NCI-H1694 treated with DMSO at 0.1 percent for 48 hours (cell line): ENCODE data around the gene C4orf54.

Experiments
- DNase-seq: peaks from one replicate; lab custom pipeline; 2025; lab: John Stamatoyannopoulos, UW

Gene C4orf54

GRCh38 chr4:99657798-99658197 lies at the start of gene C4orf54:
TSS of gene C4orf54 (minus strand) at chr4:99657828. CDS start at chr4:99654648, 3,180 bp downstream.
- no peak for DNase-seq

DNA sequence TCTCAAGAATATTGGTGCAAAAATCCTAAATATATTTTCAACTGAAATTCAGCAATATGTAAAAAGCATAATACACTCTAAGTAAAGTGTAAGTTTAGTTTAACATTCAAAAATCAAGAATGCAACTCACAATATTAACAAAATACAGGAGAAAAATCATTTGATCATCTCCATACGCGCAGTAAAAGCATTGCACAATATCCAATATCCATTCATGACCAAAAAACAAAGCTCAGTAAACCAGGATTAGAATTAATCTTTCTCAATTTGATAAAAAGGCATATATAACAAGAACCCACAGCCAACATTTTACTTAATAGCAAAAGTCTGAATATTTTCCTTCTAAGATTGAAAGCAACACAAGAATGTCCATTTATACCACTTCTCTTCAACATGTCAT lies 48.3 kb upstream of the C4orf54 start:
- no peak for DNase-seq

GRCh38 chr4:99696801-99697200 lies 39.2 kb upstream of the C4orf54 start:
- no peak for DNase-seq

GRCh38 chr4:99693140-99693539 lies 35.5 kb upstream of the C4orf54 start:
- DNase-seq: no peak

- no peak for DNase-seq
Observed at GRCh38 chr4:99690990-99691389, 33.4 kb upstream of the C4orf54 start.

- DNase-seq: no peak
Observed at GRCh38 chr4:99690472-99690871, 32.8 kb upstream of the C4orf54 start.

GRCh38 chr4:99687120-99687519 lies 29.5 kb upstream of the C4orf54 start:
- DNase-seq: no peak

- DNase-seq: no peak
Observed at GRCh38 chr4:99685234-99685633, 27.6 kb upstream of the C4orf54 start.

DNA sequence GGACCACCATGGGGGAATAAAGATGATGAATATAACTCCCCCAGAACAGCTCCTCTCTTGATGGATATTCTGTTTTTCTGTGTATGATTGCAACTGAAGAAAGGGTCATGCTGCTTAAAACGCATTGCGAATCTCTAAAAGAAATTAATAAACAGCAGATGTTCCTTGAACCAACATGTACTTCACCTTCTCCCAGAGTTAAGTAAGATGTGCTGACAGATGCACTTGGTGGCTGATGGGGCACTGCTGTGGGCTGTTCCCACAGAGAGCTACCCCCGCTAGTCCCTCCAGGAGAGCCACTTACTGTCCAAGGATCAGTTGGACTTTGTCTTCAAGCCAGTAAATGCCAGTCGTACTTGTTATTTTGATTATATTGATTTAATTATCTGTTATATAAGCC lies 26.3 kb upstream of the C4orf54 start:
- DNase-seq: no peak

DNA sequence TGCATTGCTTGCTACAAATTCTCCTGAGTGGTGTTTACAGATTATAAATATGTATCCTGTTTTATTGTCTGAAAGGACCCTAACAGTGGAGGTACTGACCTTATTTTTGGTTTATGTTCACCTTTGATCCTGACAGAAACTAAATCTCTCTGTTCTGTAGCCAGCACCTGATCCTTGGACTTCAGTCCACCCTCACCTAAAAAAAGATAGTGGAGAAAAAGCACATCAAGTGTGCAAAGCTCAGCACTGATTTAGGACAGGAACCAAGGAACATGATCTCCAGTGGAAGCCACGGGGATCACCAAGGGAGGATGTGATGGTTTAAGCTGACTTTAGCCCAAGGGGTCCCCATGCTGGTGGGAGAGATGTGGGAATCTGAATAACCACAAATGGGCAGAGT lies 22.3 kb upstream of the C4orf54 start:
- DNase-seq: no peak

DNA sequence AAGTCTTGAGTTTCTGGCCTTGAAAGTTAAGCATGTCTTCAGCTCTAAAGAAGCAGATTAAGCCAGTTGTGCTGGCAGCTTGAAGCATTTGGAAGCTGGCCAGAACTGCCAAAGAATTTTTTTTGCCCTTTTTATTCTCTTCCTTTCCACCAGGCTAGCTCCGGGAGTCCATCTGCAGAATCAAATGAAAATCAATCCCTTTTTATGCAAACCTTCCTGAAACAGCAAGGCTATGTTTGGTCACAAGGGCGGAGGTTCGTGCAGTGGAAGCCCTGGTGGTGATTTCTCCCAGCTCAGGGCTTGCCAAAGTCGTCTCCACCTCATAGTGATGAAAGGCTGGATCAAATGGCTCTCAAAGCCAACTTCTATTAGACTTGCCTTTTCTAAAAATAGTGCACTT lies 21.6 kb upstream of the C4orf54 start:
- DNase-seq: no peak

- no peak for DNase-seq
Observed at GRCh38 chr4:99677161-99677560, 19.5 kb upstream of the C4orf54 start.

- DNase-seq: no peak
Observed at GRCh38 chr4:99670409-99671073, 12.9 kb upstream of the C4orf54 start.

GRCh38 chr4:99669084-99669483 lies 11.5 kb upstream of the C4orf54 start:
- no peak for DNase-seq

GRCh38 chr4:99668472-99668871 lies 10.8 kb upstream of the C4orf54 start:
- no peak for DNase-seq

- DNase-seq: no peak
Observed at GRCh38 chr4:99665983-99666382, 8.4 kb upstream of the C4orf54 start.

- DNase-seq: no peak
Observed at GRCh38 chr4:99664716-99665115, 7.1 kb upstream of the C4orf54 start.

DNA sequence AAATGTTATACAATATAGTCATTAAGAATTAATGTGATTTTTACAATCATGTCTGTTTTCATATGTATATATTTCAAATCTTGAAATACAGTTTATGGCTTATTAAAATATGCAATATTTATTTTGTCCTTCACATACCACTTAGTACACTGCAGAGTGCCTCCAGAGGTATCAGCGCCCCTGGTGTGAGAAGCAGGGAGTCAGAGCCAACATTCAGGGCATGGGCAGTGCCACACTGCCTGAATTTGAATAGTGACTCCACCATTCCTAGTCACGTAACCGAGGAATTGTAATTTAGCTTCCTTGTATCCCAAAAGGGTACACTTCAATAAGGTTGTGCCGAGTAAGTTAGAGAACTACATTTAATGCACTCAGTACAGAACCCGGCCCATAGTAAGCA lies 4.3 kb upstream of the C4orf54 start:
- no peak for DNase-seq

- no peak for DNase-seq
Observed at GRCh38 chr4:99658666-99659065, 1.0 kb upstream of the C4orf54 start.

GRCh38 chr4:99655308-99656081 lies 2.1 kb downstream of the C4orf54 start:
- DNase-seq: no peak

GRCh38 chr4:99654361-99654761 lies 3.3 kb downstream of the C4orf54 start:
- no peak for DNase-seq

DNA sequence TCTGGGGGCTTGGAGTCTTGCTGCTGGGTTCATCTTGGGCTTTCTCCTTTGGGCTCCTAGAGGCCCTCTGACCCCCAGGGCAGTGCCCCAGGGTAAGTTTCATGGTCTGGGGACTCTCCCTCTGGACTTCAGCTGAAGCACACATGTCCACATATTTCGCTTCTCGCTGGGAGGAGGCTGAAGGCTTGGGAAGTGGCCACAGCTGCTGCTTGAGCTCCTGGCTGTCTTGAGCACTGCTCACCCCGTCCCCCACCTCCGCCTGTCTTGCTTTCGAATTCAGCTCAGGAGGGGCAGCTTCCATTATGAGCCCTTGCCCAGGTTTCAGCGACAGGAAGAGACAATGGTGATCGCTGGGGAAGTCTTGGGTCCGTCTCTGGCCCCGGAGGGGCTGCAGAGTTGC lies 3.7 kb downstream of the C4orf54 start:
- no peak for DNase-seq

DNA sequence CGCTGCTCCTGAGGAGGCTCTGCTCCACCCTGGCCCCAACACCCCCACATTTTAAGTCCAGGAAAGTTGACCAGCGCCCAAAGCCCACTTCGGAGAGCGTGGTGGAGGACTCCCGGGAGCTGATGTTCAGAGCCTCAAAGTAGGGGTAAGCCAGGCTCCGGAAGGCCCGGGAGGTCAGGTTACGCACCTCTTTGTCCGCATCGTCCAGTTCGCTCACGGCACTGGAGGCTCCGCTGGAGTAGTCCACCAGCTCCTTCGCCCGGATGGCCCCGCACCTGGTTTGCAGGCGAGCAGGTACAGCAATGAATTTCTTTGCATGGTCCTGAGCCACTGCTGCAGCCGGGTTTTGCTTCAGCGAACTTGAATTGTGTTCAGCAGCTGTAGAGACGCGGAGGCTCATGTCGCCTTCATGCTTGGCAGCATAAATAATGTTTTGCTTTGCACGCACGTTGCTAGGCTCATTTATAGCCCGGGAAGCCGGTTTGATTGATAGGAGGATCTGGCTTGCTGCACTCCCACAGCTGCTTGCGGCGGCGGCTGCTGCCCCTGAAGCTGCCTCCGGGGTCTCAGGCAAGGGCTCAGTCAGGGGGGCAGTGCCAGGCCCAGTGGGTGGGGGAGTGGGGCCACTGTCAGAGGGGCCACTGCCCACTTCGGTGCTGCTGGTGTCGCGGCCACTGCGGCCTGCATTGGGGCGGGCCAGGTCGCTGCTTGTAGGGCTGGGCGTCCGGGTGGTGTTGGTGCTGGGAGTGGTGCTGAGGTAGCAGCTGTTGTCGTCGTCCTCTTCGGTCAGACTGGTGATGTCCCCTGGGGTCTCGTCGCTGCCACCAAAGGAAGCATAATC lies 4.8 kb downstream of the C4orf54 start:
- no peak for DNase-seq
